H9 (cell line): ENCODE data around the gene KANK4. TPM values are rescaled to one million over a fixed set of nuclear protein-coding genes. Genes with fewer than 3 reads are reported as not detected.
A peak's percentile ranks its signal among the peaks of the same experiment; 100 is the strongest.

Experiments
- DNase-seq: peaks from one replicate; pipeline ENCODE4 v3.0.0-alpha.2; 2017
- H2AFZ ChIP-seq: one replicate; pipeline ENCODE4 v1.6.1; 2013; ENCODE audit warnings: mild to moderate bottlenecking, low read length, control low read depth, moderate library complexity
- H2AK5ac ChIP-seq: 2 replicates; pipeline ENCODE4 v1.6.1; 2013; ENCODE audit warnings: low read length, control low read depth, mixed read lengths; ENCODE audit not compliant: insufficient read length
- H2BK120ac ChIP-seq: one replicate; pipeline ENCODE4 v1.6.1; 2013; ENCODE audit warnings: low read depth, mild to moderate bottlenecking, low read length, control low read depth, inconsistent platforms; ENCODE audit not compliant: poor library complexity, severe bottlenecking
- H2BK12ac ChIP-seq: 2 replicates; pipeline ENCODE4 v1.6.1; 2013; ENCODE audit warnings: low read length, control low read depth, mixed read lengths, low read depth; ENCODE audit not compliant: insufficient read length
- H2BK15ac ChIP-seq: 2 replicates; pipeline ENCODE4 v1.6.1; 2013; ENCODE audit warnings: low read depth, low read length, control low read depth
- H2BK20ac ChIP-seq: one replicate; pipeline ENCODE4 v1.6.1; 2013; ENCODE audit warnings: low read depth, mild to moderate bottlenecking, low read length, control low read depth, inconsistent platforms; ENCODE audit not compliant: poor library complexity, severe bottlenecking
- H2BK5ac ChIP-seq: 2 replicates; pipeline ENCODE4 v1.6.1; 2013; ENCODE audit warnings: low read length, control low read depth, mixed read lengths; ENCODE audit not compliant: insufficient read length
- H3K14ac ChIP-seq: 2 replicates; pipeline ENCODE4 v1.6.1; 2013; ENCODE audit warnings: low read length, control low read depth; ENCODE audit not compliant: insufficient read depth
- H3K18ac ChIP-seq: 2 replicates; pipeline ENCODE4 v1.6.1; 2013; ENCODE audit warnings: low read depth, mild to moderate bottlenecking, mixed read lengths, low read length, control low read depth; ENCODE audit not compliant: insufficient read length
- H3K23ac ChIP-seq: 2 replicates; pipeline ENCODE4 v1.6.1; 2013; ENCODE audit warnings: low read length, control low read depth, mixed read lengths, low read depth; ENCODE audit not compliant: insufficient read length
- H3K23me2 ChIP-seq: 2 replicates; pipeline ENCODE4 v1.6.1; 2013; ENCODE audit warnings: low read depth, mild to moderate bottlenecking, mixed read lengths, low read length, control low read depth; ENCODE audit not compliant: insufficient read length, poor library complexity, severe bottlenecking
- H3K27ac ChIP-seq: 2 replicates; pipeline ENCODE4 v1.5.1; 2013; ENCODE audit warnings: low read length, control low read depth, mixed read lengths, low read depth; ENCODE audit not compliant: insufficient read length
- H3K27me3 ChIP-seq: 2 replicates; pipeline ENCODE4 v1.6.1; 2013; ENCODE audit warnings: low read length, control low read depth, inconsistent platforms; ENCODE audit not compliant: insufficient read depth
- H3K4ac ChIP-seq: 2 replicates; pipeline ENCODE4 v1.6.1; 2013; ENCODE audit warnings: low read depth, mild to moderate bottlenecking, control low read depth, inconsistent platforms, low read length, moderate library complexity
- H3K4me1 ChIP-seq: 2 replicates; pipeline ENCODE4 v1.6.1; 2013; ENCODE audit warnings: low read length, control low read depth, inconsistent platforms; ENCODE audit not compliant: insufficient read depth
- H3K4me2 ChIP-seq: 2 replicates; pipeline ENCODE4 v1.6.1; 2013; ENCODE audit warnings: low read length, control low read depth, mixed read lengths; ENCODE audit not compliant: insufficient read length, insufficient read depth
- H3K56ac ChIP-seq: 2 replicates; pipeline ENCODE4 v1.6.1; 2013; ENCODE audit warnings: low read depth, mild to moderate bottlenecking, mixed read lengths, low read length, control low read depth; ENCODE audit not compliant: insufficient read length
- H3K79me1 ChIP-seq: 2 replicates; pipeline ENCODE4 v1.6.1; 2013; ENCODE audit warnings: low read depth, mild to moderate bottlenecking, moderate library complexity, low read length, control low read depth, inconsistent platforms; ENCODE audit not compliant: insufficient read depth, poor library complexity, severe bottlenecking
- H3K79me2 ChIP-seq: 2 replicates; pipeline ENCODE4 v1.6.1; 2013; ENCODE audit warnings: low read length, control low read depth, inconsistent platforms; ENCODE audit not compliant: insufficient read depth
- H3K9ac ChIP-seq: 2 replicates; pipeline ENCODE4 v1.6.1; 2013; ENCODE audit warnings: low read length, control low read depth, mixed read lengths; ENCODE audit not compliant: insufficient read length; ENCODE audit errors: extremely low read depth
- H3K9me3 ChIP-seq: one replicate; pipeline ENCODE4 v1.6.1; 2013; ENCODE audit warnings: low read depth, low read length, inconsistent platforms; ENCODE audit not compliant: control insufficient read depth
- H3T11ph ChIP-seq: one replicate; pipeline ENCODE4 v1.6.1; 2013; ENCODE audit warnings: mild to moderate bottlenecking, low read length, control low read depth, inconsistent platforms
- H4K20me1 ChIP-seq: one replicate; pipeline ENCODE4 v1.6.1; 2013; ENCODE audit not compliant: control insufficient read depth, insufficient read length, insufficient read depth
- H4K5ac ChIP-seq: 2 replicates; pipeline ENCODE4 v1.6.1; 2013; ENCODE audit warnings: low read depth, mild to moderate bottlenecking, mixed read lengths, low read length, control low read depth; ENCODE audit not compliant: insufficient read length
- H4K8ac ChIP-seq: replicated peaks from 2 replicates; pipeline ENCODE4 v1.6.1; 2013; ENCODE audit warnings: low read length, control low read depth, mixed read lengths, low read depth; ENCODE audit not compliant: insufficient read length
- H4K91ac ChIP-seq: 2 replicates; pipeline ENCODE4 v1.6.1; 2013; ENCODE audit warnings: low read depth, mild to moderate bottlenecking, moderate library complexity, mixed read lengths, low read length, control low read depth; ENCODE audit not compliant: insufficient read length
- H3K27ac Mint-ChIP-seq, 3 experiments: 2 replicates in 2 of 3; 3 replicates in 1 of 3; pipeline ENCODE4 v1.8.0; 2020 to 2021; ENCODE audit warnings: mixed read lengths in 3 of 3, mild to moderate bottlenecking in 1 of 3, moderate library complexity in 1 of 3
- H3K27me3 Mint-ChIP-seq: 2 replicates; pipeline ENCODE4 v1.8.0; 2021; ENCODE audit warnings: low read depth, mild to moderate bottlenecking, moderate library complexity, mixed read lengths
- H3K36me3 Mint-ChIP-seq, 3 experiments: 2 replicates in 2 of 3; 3 replicates in 1 of 3; pipeline ENCODE4 v1.8.0; 2020 to 2021; ENCODE audit warnings: low read depth in 3 of 3, mixed read lengths in 3 of 3; ENCODE audit not compliant: insufficient read depth in 1 of 3
- H3K4me1 Mint-ChIP-seq, 2 experiments: 2 replicates each; pipeline ENCODE4 v1.8.0; 2020; ENCODE audit warnings: mixed read lengths in 2 of 2
- H3K4me3 Mint-ChIP-seq, 2 experiments: 2 replicates in 1 of 2; 3 replicates in 1 of 2; pipeline ENCODE4 v1.8.0; 2020 to 2021; ENCODE audit warnings: mild to moderate bottlenecking in 2 of 2, mixed read lengths in 2 of 2, moderate library complexity in 1 of 2
- H3K9me3 Mint-ChIP-seq, 2 experiments: 2 replicates in 1 of 2; 3 replicates in 1 of 2; pipeline ENCODE4 v1.8.0; 2020; ENCODE audit warnings: mild to moderate bottlenecking in 2 of 2, mixed read lengths in 2 of 2, moderate library complexity in 1 of 2
- WGBS: extraction: QIAGEN DNeasy Blood & Tissue Kit; methylation state at CpG from one replicate; pipeline ENCODE4 v1.1.7; 2013; ENCODE audit warnings: missing lambda C conversion rate, low lambda C conversion rate, mixed read lengths; ENCODE audit not compliant: insufficient read length; ENCODE audit errors: extremely low coverage; 5-methylcytosine and 5-hydroxymethylcytosine counted together
- total RNA-seq: library from RNA; stranded (reverse); gene quantifications from 2 replicates; pipeline ENCODE4 v1.2.1, GENCODE V29; 2021
- TF ChIP-seq, protein P1 (sequence below): fragments of 200-600 bp; sonication (generic); conservative IDR thresholded peaks from 3 replicates; pipeline ENCODE4 v1.8.0; 2021; ENCODE audit warnings: antibody characterized with exemption, mild to moderate bottlenecking

Gene KANK4
- total RNA-seq, 1 experiment from 2014 or later, result 0.15 TPM

DNA sequence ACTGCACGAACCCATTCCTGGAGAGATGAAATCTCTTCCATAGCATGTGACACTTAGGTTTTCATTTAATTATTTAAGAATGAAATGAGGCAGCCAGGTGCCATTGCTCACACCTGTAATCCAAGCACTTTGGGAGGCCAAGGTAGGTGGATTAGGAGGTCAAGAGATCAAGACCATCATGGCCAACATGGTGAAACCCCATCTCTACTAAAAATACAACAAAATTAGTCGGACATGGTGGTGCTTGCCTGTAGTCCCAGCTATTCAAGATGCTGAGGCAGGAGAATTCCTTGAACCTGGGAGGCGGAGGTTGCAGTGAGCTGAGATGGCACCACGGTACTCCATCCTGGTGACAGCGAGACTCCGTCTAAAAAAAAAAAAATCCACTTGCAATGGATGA, 106.8 kb downstream of the KANK4 start:
- no peak overlapping the region for H2BK20ac ChIP-seq
- no peak overlapping the region for H3K4me2 ChIP-seq
- H3K9ac ChIP-seq, result no peak overlapping the region
- Mint-ChIP-seq H3K4me1 (peaks cover 0 to 4% of the 10 kb centered on the region in 2 experiments; a peak in 1 of 4 replicates), H3K4me3 (no peak overlapping the region), H3K27ac (peak overlapping the region in 1 of 3 experiments; percentile 28; a peak in 2 of 7 replicates), H3K27me3 (no peaks in the 10 kb centered on the region), H3K9me3 (peaks cover 10 to 36% of the 10 kb centered on the region in 2 experiments; a peak in 4 of 5 replicates), H3K36me3 (peaks cover 59 to 70% (median 69%) of the 10 kb centered on the region in 3 experiments)
- no peak overlapping the region for H3K56ac ChIP-seq
- no peak overlapping the region for H2BK15ac ChIP-seq
- H3K79me1 ChIP-seq, result no peaks in the 10 kb centered on the region
- H3K23ac ChIP-seq, result no peak overlapping the region
- no peak overlapping the region for H4K91ac ChIP-seq
- H3K9me3 ChIP-seq, result no peaks in the 10 kb centered on the region
- no peaks in the 10 kb centered on the region for H3K23me2 ChIP-seq
- no peaks in the 10 kb centered on the region for H4K20me1 ChIP-seq
- H3K4ac ChIP-seq, result no peak overlapping the region
- no CpG with 5 or more reads among the region's 6 CpGs for WGBS
- TF ChIP-seq, protein P1, sequence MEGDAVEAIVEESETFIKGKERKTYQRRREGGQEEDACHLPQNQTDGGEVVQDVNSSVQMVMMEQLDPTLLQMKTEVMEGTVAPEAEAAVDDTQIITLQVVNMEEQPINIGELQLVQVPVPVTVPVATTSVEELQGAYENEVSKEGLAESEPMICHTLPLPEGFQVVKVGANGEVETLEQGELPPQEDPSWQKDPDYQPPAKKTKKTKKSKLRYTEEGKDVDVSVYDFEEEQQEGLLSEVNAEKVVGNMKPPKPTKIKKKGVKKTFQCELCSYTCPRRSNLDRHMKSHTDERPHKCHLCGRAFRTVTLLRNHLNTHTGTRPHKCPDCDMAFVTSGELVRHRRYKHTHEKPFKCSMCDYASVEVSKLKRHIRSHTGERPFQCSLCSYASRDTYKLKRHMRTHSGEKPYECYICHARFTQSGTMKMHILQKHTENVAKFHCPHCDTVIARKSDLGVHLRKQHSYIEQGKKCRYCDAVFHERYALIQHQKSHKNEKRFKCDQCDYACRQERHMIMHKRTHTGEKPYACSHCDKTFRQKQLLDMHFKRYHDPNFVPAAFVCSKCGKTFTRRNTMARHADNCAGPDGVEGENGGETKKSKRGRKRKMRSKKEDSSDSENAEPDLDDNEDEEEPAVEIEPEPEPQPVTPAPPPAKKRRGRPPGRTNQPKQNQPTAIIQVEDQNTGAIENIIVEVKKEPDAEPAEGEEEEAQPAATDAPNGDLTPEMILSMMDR, result no peak
- no peak overlapping the region for H2BK12ac ChIP-seq
- no peak overlapping the region for H2BK120ac ChIP-seq
- H3K27ac ChIP-seq, result no peak overlapping the region
- H3K79me2 ChIP-seq, result no peaks in the 10 kb centered on the region
- no peak for DNase-seq
- no peak overlapping the region for H4K5ac ChIP-seq
- no peaks in the 10 kb centered on the region for H3K4me1 ChIP-seq
- H2AFZ ChIP-seq, result no peak overlapping the region
- no peak overlapping the region for H3T11ph ChIP-seq
- no peak overlapping the region for H3K14ac ChIP-seq
- H4K8ac ChIP-seq, result no peak overlapping the region
- no peak overlapping the region for H3K18ac ChIP-seq
- no peak overlapping the region for H2AK5ac ChIP-seq
- H2BK5ac ChIP-seq, result no peak overlapping the region
- no peaks in the 10 kb centered on the region for H3K27me3 ChIP-seq
